Peyer's patch (tissue), 4 donors: ENCODE measurements around the gene HOXD9.

Source experiments
- POLR2A ChIP-seq, 2 donors: fragments of 450-650 bp; IDR thresholded peaks; one replicate each; pipeline ENCODE4 v1.5.1; 2017; ENCODE audit warnings: antibody characterized with exemption in 2 of 2, mild to moderate bottlenecking in 2 of 2, moderate library complexity in 2 of 2
- TF ChIP-seq, protein P1 (sequence below), 6 experiments: fragments of 450-650 bp in 4 of 6; fragments of 200-600 bp in 2 of 6; sonication (generic) in 1 of 6; IDR thresholded peaks; one replicate each; pipeline ENCODE4 v1.5.1; 2017 to 2019; ENCODE audit warnings: antibody characterized with exemption in 6 of 6, mild to moderate bottlenecking in 3 of 6, moderate library complexity in 1 of 6

DNA sequence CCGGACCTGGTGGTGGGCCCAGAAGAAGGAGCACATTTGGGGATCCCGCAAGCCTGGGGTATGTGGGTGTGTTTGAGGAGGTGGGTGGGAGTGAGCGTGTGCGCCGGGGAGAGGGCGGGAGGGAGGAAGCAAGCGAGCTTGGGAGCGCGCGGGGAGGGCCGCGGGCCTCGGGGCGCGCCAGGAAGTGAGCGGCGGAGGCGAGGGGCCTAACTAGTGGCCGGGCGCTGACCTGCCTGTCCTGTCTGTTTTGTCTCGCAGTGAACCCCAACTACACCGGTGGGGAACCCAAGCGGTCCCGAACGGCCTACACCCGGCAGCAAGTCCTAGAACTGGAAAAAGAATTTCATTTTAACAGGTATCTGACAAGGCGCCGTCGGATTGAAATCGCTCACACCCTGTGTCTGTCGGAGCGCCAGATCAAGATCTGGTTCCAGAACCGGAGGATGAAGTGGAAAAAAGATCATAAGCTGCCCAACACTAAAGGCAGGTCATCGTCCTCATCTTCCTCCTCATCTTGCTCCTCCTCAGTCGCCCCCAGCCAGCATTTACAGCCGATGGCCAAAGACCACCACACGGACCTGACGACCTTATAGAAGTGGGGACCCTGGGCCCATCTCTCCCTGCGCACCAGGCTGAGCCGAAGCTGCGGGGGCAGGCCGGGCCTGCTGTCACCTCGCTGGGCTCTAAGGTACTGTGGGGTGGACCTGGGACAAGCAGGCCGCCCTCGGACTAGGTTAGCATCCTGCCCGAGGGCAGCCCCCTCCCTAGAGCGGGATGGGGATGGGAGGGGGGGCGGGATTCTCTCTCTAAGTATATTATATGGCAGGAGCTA, 30.0 kb downstream of the HOXD9 start:
- no peak for TF ChIP-seq POLR2A (IDR thresholded peaks at IDR 0.05)
- TF ChIP-seq, protein P1, sequence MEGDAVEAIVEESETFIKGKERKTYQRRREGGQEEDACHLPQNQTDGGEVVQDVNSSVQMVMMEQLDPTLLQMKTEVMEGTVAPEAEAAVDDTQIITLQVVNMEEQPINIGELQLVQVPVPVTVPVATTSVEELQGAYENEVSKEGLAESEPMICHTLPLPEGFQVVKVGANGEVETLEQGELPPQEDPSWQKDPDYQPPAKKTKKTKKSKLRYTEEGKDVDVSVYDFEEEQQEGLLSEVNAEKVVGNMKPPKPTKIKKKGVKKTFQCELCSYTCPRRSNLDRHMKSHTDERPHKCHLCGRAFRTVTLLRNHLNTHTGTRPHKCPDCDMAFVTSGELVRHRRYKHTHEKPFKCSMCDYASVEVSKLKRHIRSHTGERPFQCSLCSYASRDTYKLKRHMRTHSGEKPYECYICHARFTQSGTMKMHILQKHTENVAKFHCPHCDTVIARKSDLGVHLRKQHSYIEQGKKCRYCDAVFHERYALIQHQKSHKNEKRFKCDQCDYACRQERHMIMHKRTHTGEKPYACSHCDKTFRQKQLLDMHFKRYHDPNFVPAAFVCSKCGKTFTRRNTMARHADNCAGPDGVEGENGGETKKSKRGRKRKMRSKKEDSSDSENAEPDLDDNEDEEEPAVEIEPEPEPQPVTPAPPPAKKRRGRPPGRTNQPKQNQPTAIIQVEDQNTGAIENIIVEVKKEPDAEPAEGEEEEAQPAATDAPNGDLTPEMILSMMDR (IDR thresholded peaks at IDR 0.05) = no peak
